Measurements from ENCODE around the gene NOS3. TPM values are rescaled to one million over a fixed set of nuclear protein-coding genes. Genes with fewer than 3 reads are reported as not detected.

Gene NOS3
- total RNA-seq, 1 donor from 2014 or later: 10.0 TPM

GRCh38 chr7:150950496-150951180 is 40.2 kb upstream of the NOS3 start:
- ATAC-seq (ENCODE audit: poor library complexity): no peak
- DNase-seq: peak; percentile 38
- intact Hi-C loops (cut with DNase I): no loop called here

- DNase-seq: peak; percentile 10
- intact Hi-C loops (cut with DNase I): no loop called here
- ATAC-seq (ENCODE audit: poor library complexity): no peak
Observed at GRCh38 chr7:150951181-150951520, 39.7 kb upstream of the NOS3 start.

DNA sequence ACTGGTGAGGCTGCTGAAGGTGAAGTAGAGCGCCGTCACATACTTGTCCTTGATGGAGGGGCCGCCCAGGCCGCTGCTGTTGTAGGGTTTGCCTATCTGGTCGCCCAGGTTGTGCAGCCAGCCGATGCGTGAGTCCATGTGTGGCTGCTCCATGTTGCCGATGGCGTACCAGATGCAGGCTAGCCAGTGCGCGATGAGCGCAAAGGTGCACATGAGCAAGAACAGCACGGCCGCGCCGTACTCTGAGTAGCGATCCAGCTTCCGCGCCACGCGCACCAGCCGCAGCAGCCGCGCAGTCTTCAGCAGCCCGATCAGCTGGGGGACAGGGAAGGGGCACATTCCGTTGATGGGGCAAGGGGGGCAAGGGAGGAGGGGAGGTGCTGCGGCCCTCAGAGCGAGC is 39.3 kb upstream of the NOS3 start:
- intact Hi-C loops (cut with DNase I): no loop called here
- ATAC-seq (ENCODE audit: poor library complexity) (no peak), DNase-seq (peak; percentile 39)

- intact Hi-C loops (cut with DNase I): no loop called here
- ATAC-seq (ENCODE audit: poor library complexity) (no peak), DNase-seq (peak; percentile 39)
Observed at GRCh38 chr7:150952331-150953050, 38.3 kb upstream of the NOS3 start.

DNA sequence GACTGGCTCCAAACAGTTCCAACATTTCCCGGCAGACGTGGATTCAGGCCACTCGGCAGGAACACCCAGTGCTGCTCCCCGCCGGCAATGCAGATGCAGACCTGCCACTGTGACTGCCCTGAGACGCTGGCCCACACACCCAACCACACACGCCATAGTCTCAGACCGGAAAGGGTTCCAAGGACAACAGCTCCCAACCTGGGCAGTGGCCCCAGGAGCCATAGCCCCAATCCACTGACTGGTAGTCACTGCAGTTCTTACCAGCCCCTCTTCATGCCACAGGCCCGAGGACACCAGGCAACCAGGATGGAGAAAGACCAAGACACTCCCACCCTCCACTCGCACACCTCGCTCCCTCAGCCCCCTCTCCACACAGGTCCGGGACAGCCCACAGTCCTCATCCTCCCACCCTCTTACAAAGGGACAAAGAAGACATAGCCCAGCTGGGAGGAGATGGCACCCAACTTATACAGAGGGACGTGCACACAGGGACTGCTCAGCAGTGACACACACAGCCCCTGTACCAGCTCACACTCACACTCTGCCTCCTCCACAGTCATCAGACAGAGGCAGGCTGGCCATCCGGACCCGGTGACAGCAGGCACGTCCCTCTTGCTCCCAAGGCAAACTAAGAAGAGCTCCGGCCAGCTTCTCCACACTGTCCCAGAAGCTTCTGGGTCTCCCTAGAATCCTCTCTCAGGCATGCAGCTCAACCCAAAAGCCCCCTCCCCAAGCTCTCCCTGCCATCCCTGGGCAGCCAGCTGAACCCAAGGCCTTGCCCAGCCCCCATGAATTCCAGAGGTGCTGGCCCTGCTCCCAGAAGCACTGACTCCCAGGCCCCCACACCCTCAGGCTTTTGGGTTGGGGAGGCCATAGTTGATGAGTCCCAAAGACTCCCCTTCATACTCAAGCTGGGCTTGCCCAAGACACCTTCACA is 37.5 kb upstream of the NOS3 start:
- intact Hi-C loops (cut with DNase I): no loop called here
- peak; percentile 21 for ATAC-seq (ENCODE audit: poor library complexity)
- peak; percentile 45 for DNase-seq

GRCh38 chr7:150954201-150954985 is 36.4 kb upstream of the NOS3 start:
- intact Hi-C loops (cut with DNase I): no loop called here
- peak; percentile 28 for ATAC-seq (ENCODE audit: poor library complexity)
- DNase-seq: peak; percentile 44

DNA sequence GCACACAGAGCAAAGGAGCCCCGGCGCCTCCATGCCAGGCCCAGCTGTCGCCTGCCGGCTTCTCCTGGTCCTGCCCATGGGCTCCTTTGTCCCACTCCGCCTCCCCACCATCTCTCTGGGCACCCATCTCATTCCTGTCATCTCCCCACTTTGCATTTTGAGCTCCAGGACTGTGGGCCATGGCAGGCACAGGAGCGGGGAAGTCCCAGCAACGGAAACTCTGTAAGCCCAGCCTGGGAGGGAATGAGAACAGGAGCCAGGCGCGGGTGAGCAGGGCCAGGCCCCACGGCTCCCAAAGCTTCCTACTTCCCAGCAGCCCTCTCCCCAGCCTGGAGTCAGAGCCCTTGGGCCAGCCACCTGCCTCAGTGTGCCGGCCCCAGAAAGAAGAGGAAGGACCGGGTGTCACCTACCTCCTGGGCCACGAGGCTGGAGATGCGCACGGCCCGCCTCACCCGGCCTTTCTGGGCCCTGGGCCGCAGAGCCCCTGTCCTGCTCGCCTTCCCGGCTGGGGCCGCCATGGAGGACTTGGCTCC is 35.8 kb upstream of the NOS3 start:
- DNase-seq (peak; percentile 39), ATAC-seq (ENCODE audit: poor library complexity) (peak; percentile 5)

GRCh38 chr7:150955519-150956394 is 35.1 kb upstream of the NOS3 start:
- intact Hi-C loops (cut with DNase I): loop anchor here (5.0 kb wide), 1 partner anchor 53 kb away; no protein-coding TSS in a partner anchor
- peak; percentile 55 for ATAC-seq (ENCODE audit: poor library complexity)
- peak; percentile 78 for DNase-seq

More for the DNA sequence above, 35.8 kb upstream of the NOS3 start:
- intact Hi-C loops (cut with DNase I): loop anchor here (5.0 kb wide), 1 partner anchor 53 kb away; no protein-coding TSS in a partner anchor

- ATAC-seq (ENCODE audit: poor library complexity): no peak
- DNase-seq: no peak
- intact Hi-C loops (cut with DNase I): loop anchor here (5.0 kb wide), 1 partner anchor 54 kb away; no protein-coding TSS in a partner anchor
Observed at GRCh38 chr7:150956395-150957132, 34.3 kb upstream of the NOS3 start.

DNA sequence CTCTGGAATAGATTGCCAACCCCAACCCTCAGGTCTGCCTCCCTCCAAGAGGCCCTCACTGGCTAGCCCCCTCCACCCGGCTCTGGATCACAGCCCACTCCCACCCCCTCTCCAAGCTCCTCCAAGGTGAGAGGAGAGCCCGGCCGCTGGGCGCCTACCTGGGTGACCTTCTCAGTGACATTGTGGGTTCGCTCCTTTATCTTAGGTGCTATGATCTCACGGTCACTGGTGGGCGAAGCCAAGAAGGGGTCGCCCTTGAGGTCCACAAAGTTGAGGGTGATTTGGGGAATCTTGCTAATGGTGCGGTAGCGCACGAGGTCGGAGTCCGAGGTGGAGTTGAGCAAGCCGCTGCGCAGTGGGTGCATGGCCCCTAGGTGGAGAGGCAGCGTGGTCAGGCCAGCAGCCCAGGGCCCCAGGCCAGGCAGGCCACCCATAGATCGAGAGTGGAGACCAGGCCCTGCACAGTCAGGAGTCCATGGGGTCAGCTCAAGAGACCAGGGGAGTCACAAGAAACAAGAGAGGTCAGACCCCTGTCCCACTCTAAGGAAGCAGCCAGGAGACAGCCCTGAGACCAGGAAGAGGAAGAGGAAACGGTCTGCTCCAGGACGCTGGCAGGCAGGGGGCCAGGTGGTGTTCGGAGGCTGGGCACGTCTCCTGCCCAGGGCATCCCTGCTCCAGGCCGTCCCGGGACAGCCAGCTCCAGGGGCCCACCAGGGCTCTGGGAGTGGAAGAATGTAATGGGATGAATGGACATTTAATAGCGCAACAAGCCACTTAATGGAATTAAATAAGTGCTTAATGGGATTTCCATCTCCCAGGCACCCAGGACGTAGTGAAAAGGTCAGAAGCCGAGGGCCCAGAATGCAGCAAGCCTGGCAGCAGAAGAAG is 33.4 kb upstream of the NOS3 start:
- intact Hi-C loops (cut with DNase I): loop anchor here (5.0 kb wide), 1 partner anchor 55 kb away; no protein-coding TSS in a partner anchor
- no peak for DNase-seq
- ATAC-seq (ENCODE audit: poor library complexity): no peak

DNA sequence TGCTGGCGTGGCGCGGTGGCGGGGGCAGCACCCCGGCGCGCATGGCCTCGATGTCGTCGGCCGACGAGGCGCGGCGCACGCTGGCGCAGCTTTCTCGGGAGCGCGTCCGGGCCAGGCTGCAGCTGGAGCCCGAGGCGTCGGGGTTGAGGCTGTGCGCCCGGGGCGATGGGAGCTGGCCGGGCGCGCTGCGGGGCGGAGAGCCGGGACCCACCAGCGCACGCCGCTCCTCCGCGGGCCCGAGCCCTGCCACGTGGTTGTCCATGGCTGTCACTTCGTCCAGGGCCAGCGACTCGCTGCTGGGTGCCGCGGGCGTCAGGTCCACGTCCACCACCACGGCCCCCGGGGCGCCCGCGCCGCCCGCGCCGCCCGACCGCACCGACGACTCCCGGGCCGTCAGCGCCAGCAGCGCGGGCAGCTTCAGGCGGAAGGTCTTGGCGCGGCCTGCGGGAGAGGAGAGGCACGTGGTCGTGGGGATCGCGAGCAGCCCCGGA is 32.7 kb upstream of the NOS3 start:
- no peak for ATAC-seq (ENCODE audit: poor library complexity)
- intact Hi-C loops (cut with DNase I): loop anchor here (5.0 kb wide), 1 partner anchor 56 kb away; no protein-coding TSS in a partner anchor
- no peak for DNase-seq

- intact Hi-C loops (cut with DNase I): loop anchor here (5.0 kb wide), 1 partner anchor 56 kb away; no protein-coding TSS in a partner anchor
- DNase-seq (no peak), ATAC-seq (ENCODE audit: poor library complexity) (no peak)
Observed at GRCh38 chr7:150958597-150958996, 32.2 kb upstream of the NOS3 start.

- DNase-seq (no peak), ATAC-seq (ENCODE audit: poor library complexity) (no peak)
- intact Hi-C loops (cut with DNase I): loop anchor here (5.0 kb wide), 1 partner anchor 57 kb away; no protein-coding TSS in a partner anchor
Observed at GRCh38 chr7:150959081-150959480, 31.7 kb upstream of the NOS3 start.

- peak; percentile 33 for DNase-seq
- ATAC-seq (ENCODE audit: poor library complexity): no peak
- intact Hi-C loops (cut with DNase I): loop anchor here (5.0 kb wide), 1 partner anchor 58 kb away; no protein-coding TSS in a partner anchor
Observed at GRCh38 chr7:150959739-150960734, 30.8 kb upstream of the NOS3 start.

Measured in Right ventricle myocardium superior (tissue), 1 donor.